DOHH2 (cell line): ENCODE data around the gene CTBP1.

Experiments
- H3F3A ChIP-seq: fragments of 200-600 bp; sonication (generic), shearing (Covaris generic); 2 replicates; pipeline ENCODE4 v1.6.0; 2016; ENCODE audit warnings: antibody characterized with exemption, mild to moderate bottlenecking; ENCODE audit not compliant: control insufficient read depth, insufficient read depth
- H3K27ac ChIP-seq: fragments of 200-600 bp; sonication (generic); 2 replicates; pipeline ENCODE4 v1.5.1; 2014; ENCODE audit warnings: low read depth, mild to moderate bottlenecking, low read length, moderate library complexity
- H3K27me3 ChIP-seq: fragments of 200-600 bp; sonication (generic); 2 replicates; pipeline ENCODE4 v1.6.1; 2014; ENCODE audit warnings: mild to moderate bottlenecking, low read length, mixed read lengths; ENCODE audit not compliant: control insufficient read depth
- H3K36me3 ChIP-seq: fragments of 200-600 bp; sonication (generic); 2 replicates; pipeline ENCODE4 v1.6.1; 2014; ENCODE audit warnings: mild to moderate bottlenecking, low read length, moderate library complexity, mixed read lengths; ENCODE audit not compliant: control insufficient read depth
- H3K4me1 ChIP-seq: fragments of 200-600 bp; sonication (generic); 2 replicates; pipeline ENCODE4 v1.6.1; 2014; ENCODE audit warnings: mild to moderate bottlenecking, low read length, mixed read lengths; ENCODE audit not compliant: control insufficient read depth
- H3K4me2 ChIP-seq: fragments of 200-600 bp; sonication (generic); 2 replicates; pipeline ENCODE4 v1.6.0; 2014; ENCODE audit warnings: mild to moderate bottlenecking, low read length, moderate library complexity
- H3K4me3 ChIP-seq: fragments of 200-600 bp; sonication (generic); 2 replicates; pipeline ENCODE4 v1.5.1; 2014; ENCODE audit warnings: mild to moderate bottlenecking, low read length, mixed read lengths
- H3K79me2 ChIP-seq: fragments of 200-600 bp; sonication (generic); 2 replicates; pipeline ENCODE4 v1.6.1; 2014; ENCODE audit warnings: mild to moderate bottlenecking, low read length, mixed read lengths; ENCODE audit not compliant: control insufficient read depth
- H3K9me2 ChIP-seq: fragments of 200-600 bp; sonication (generic); replicated peaks from 2 replicates; pipeline ENCODE4 v1.6.1; 2014; ENCODE audit warnings: mild to moderate bottlenecking, low read length, mixed read lengths; ENCODE audit not compliant: control insufficient read depth
- H3K9me3 ChIP-seq: fragments of 200-600 bp; sonication (generic); 2 replicates; pipeline ENCODE4 v1.6.1; 2014; ENCODE audit warnings: antibody characterized with exemption, low read length, mixed read lengths; ENCODE audit not compliant: control insufficient read depth, insufficient read depth
- H4K20me1 ChIP-seq: fragments of 200-600 bp; sonication (generic); 2 replicates; pipeline ENCODE4 v1.6.0; 2014; ENCODE audit warnings: low read depth, mild to moderate bottlenecking, antibody characterized with exemption, low read length, moderate library complexity; ENCODE audit not compliant: control insufficient read depth, insufficient read depth
- EZH2phosphoT487 ChIP-seq: fragments of 200-600 bp; sonication (generic); IDR thresholded peaks from 2 replicates; pipeline ENCODE4 v1.6.1; 2017; ENCODE audit warnings: borderline replicate concordance, mild to moderate bottlenecking, antibody characterized with exemption, low read length, moderate library complexity, mixed read lengths
- TF ChIP-seq, protein P1 (sequence below): fragments of 200-600 bp; sonication (generic); IDR thresholded peaks from one replicate; pipeline ENCODE4 v1.5.1; 2014; ENCODE audit warnings: antibody characterized with exemption, mild to moderate bottlenecking, low read depth, low read length; ENCODE audit not compliant: poor library complexity, severe bottlenecking

The CTBP1 gene

GRCh38 chr4:1279253-1279652 is 30.3 kb upstream of the CTBP1 start:
- no peaks in the 10 kb centered on the region for H4K20me1 ChIP-seq
- H3K9me2 ChIP-seq = no peaks in the 10 kb centered on the region
- no peak overlapping the region for H3K4me3 ChIP-seq
- no peak for TF ChIP-seq EZH2phosphoT487
- no peak overlapping the region for H3K4me2 ChIP-seq
- no peaks in the 10 kb centered on the region for H3K27me3 ChIP-seq
- no peak overlapping the region for H3K27ac ChIP-seq
- H3K4me1 ChIP-seq = no peaks in the 10 kb centered on the region
- H3F3A ChIP-seq = no peaks in the 10 kb centered on the region
- no peaks in the 10 kb centered on the region for H3K36me3 ChIP-seq
- no peaks in the 10 kb centered on the region for H3K79me2 ChIP-seq
- H3K9me3 ChIP-seq = no peaks in the 10 kb centered on the region

DNA sequence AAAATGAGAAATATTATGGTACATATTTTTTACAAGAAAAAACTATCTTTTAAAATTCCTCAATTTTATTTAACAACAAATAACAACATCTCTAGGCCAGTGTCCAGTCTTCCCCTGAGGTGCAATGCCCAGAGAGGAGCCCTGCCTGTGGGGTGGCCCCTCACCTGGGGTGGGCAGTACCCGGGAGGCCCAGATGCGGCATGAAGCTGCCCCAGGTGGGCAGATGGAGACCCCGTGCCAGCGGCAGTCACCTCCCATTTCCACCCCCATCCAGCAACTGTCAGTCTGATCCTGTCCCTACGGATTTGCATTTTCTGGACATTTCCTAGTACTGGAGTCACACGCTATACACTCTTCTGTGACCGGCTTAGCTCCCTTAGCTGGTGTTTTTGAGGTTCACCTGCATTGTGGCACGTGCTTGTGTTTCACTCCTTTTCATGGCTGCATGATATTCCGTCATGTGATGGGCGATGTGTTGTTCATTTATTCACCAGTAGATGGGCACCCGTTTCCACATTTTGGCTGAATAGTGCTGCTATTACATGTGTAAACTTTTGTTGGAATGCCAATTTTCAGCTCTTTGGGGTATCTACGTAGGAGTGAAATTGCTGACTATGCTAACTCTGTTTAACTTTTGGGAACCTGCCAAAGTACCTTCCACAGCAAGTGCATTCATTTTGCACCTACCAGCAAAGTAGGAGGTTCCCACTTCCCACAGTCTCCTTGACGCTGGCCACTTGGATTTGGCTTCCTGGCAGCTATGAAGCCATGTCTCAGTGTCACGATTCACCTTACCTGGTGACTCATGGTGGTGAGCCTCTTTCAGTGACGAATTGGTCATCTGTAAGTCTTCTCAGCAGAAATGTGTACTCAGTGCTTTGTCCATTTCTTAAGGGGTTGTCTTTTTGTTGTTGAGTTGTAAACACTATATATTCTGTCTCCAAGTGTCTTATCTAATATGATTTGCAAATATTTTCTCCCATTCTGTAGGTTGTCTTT is 29.0 kb upstream of the CTBP1 start:
- no peaks in the 10 kb centered on the region for H3K4me1 ChIP-seq
- H3K36me3 ChIP-seq = no peaks in the 10 kb centered on the region
- no peak overlapping the region for H3K4me3 ChIP-seq
- no peak overlapping the region for H3K4me2 ChIP-seq
- H3K27me3 ChIP-seq = no peaks in the 10 kb centered on the region
- no peaks in the 10 kb centered on the region for H3K79me2 ChIP-seq
- no peak overlapping the region for H3K27ac ChIP-seq
- no peaks in the 10 kb centered on the region for H3K9me3 ChIP-seq
- H4K20me1 ChIP-seq = no peaks in the 10 kb centered on the region
- H3F3A ChIP-seq = no peaks in the 10 kb centered on the region
- TF ChIP-seq, protein P1, sequence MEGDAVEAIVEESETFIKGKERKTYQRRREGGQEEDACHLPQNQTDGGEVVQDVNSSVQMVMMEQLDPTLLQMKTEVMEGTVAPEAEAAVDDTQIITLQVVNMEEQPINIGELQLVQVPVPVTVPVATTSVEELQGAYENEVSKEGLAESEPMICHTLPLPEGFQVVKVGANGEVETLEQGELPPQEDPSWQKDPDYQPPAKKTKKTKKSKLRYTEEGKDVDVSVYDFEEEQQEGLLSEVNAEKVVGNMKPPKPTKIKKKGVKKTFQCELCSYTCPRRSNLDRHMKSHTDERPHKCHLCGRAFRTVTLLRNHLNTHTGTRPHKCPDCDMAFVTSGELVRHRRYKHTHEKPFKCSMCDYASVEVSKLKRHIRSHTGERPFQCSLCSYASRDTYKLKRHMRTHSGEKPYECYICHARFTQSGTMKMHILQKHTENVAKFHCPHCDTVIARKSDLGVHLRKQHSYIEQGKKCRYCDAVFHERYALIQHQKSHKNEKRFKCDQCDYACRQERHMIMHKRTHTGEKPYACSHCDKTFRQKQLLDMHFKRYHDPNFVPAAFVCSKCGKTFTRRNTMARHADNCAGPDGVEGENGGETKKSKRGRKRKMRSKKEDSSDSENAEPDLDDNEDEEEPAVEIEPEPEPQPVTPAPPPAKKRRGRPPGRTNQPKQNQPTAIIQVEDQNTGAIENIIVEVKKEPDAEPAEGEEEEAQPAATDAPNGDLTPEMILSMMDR = no peak
- TF ChIP-seq EZH2phosphoT487 = no peak
- no peaks in the 10 kb centered on the region for H3K9me2 ChIP-seq

GRCh38 chr4:1276984-1277383 is 28.1 kb upstream of the CTBP1 start:
- H3K9me2 ChIP-seq = no peaks in the 10 kb centered on the region
- H3K4me2 ChIP-seq = no peak overlapping the region
- no peaks in the 10 kb centered on the region for H3K36me3 ChIP-seq
- no peaks in the 10 kb centered on the region for H3K79me2 ChIP-seq
- H3K27me3 ChIP-seq = no peaks in the 10 kb centered on the region
- TF ChIP-seq EZH2phosphoT487 = no peak
- TF ChIP-seq, protein P1 = no peak
- H3K9me3 ChIP-seq = no peaks in the 10 kb centered on the region
- no peaks in the 10 kb centered on the region for H3K4me1 ChIP-seq
- no peaks in the 10 kb centered on the region for H3F3A ChIP-seq
- no peak overlapping the region for H3K4me3 ChIP-seq
- H4K20me1 ChIP-seq = no peaks in the 10 kb centered on the region
- H3K27ac ChIP-seq = no peak overlapping the region

DNA sequence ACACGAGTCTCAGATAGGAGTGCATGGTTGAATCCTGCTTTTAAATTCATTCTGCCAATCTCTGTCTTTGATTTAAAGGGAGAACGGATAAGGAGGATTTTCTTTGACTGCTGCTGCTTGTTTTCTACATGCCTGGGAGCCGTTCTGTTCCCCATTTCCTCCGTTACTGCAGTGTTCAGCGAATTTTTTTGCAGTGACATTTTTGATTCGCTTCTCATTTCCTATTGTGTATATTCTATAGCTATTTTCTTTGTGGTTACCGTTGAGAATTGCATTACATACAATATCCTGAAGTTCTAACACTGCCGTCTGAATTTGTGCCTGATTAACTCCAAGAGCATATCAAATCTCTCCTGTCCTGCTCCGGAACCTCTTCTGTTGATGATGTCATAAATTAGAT is 25.9 kb upstream of the CTBP1 start:
- Histone ChIP-seq H3K79me2 (no peaks in the 10 kb centered on the region), H3K4me1 (peaks cover 3% of the 10 kb centered on the region), H4K20me1 (no peaks in the 10 kb centered on the region), H3K4me3 (no peak overlapping the region), H3F3A (no peaks in the 10 kb centered on the region), H3K4me2 (no peak overlapping the region), H3K9me2 (no peaks in the 10 kb centered on the region), H3K27me3 (no peaks in the 10 kb centered on the region), H3K27ac (no peak overlapping the region), H3K36me3 (no peaks in the 10 kb centered on the region), H3K9me3 (peaks cover 4% of the 10 kb centered on the region; the same call in 1 of the 2 replicates)
- TF ChIP-seq, protein P1 = no peak
- TF ChIP-seq EZH2phosphoT487 = no peak
